HEK293T (cell line): Measurements from ENCODE around the gene ASB2.

Source experiments
- ARNT ChIP-seq: fragments of 450-650 bp; IDR thresholded peaks from 2 replicates; pipeline ENCODE4 v1.6.1; 2017; ENCODE audit warnings: mild to moderate bottlenecking
- BHLHE40 ChIP-seq: fragments of 450-650 bp; IDR thresholded peaks from 2 replicates; pipeline ENCODE4 v1.6.1; 2016; ENCODE audit warnings: mild to moderate bottlenecking, moderate library complexity, borderline replicate concordance
- CTBP1 ChIP-seq: fragments of 450-650 bp; IDR thresholded peaks from 2 replicates; pipeline ENCODE4 v1.6.1; 2016; ENCODE audit warnings: borderline replicate concordance
- ELF4 ChIP-seq: fragments of 450-650 bp; IDR thresholded peaks from 2 replicates; pipeline ENCODE4 v1.6.1; 2017; ENCODE audit warnings: antibody characterized with exemption
- FOXA1 ChIP-seq: fragments of 450-650 bp; IDR thresholded peaks from 2 replicates; pipeline ENCODE4 v1.6.1; 2016; ENCODE audit warnings: mild to moderate bottlenecking
- FOXK2 ChIP-seq: fragments of 450-650 bp; IDR thresholded peaks from 2 replicates; pipeline ENCODE4 v1.6.1; 2016; ENCODE audit warnings: mild to moderate bottlenecking
- FOXM1 ChIP-seq: fragments of 450-650 bp; IDR thresholded peaks from 2 replicates; pipeline ENCODE4 v1.6.1; 2017; ENCODE audit warnings: mild to moderate bottlenecking, borderline replicate concordance
- LEF1 ChIP-seq: fragments of 450-650 bp; IDR thresholded peaks from 2 replicates; pipeline ENCODE4 v1.6.1; 2017; ENCODE audit warnings: mild to moderate bottlenecking, borderline replicate concordance
- NFRKB ChIP-seq: fragments of 450-650 bp; IDR thresholded peaks from 2 replicates; pipeline ENCODE4 v1.6.1; 2016; ENCODE audit warnings: mild to moderate bottlenecking, moderate library complexity
- SP1 ChIP-seq: fragments of 450-650 bp; IDR thresholded peaks from 2 replicates; pipeline ENCODE4 v1.6.1; 2017
- TARDBP ChIP-seq: fragments of 450-650 bp; IDR thresholded peaks from 2 replicates; pipeline ENCODE4 v1.6.1; 2016

GRCh38 chr14:93892505-93892839, 83.9 kb downstream of the ASB2 start:
- TF ChIP-seq SP1 (no peak), BHLHE40 (no peak), ELF4 (no peak), ARNT (no peak), LEF1 (no peak), FOXK2 (no peak), FOXA1 (no peak), NFRKB (no peak), CTBP1 (no peak), FOXM1 (no peak), TARDBP (no peak)
